Fibroblast of lung (primary cell): Measurements from ENCODE around the gene CD58. TPM values are rescaled to one million over a fixed set of nuclear protein-coding genes. Genes with fewer than 3 reads are reported as not detected.

Source experiments
- DNase-seq, 2 donors: peaks; one replicate each; pipeline versions ENCODE4 v3.0.0 to v3.0.0-alpha.2; 2010; ENCODE audit warnings: low read depth in 2 of 2
- H2AFZ ChIP-seq: 2 replicates; pipeline ENCODE4 v1.5.1; 2012; ENCODE audit warnings: low read length, control low read depth, inconsistent platforms
- H3K27ac ChIP-seq: 2 replicates; pipeline ENCODE4 v1.5.1; 2011; ENCODE audit warnings: low read length, control low read depth; ENCODE audit not compliant: insufficient read depth
- H3K27me3 ChIP-seq: 2 replicates; pipeline ENCODE4 v1.5.1; 2011; ENCODE audit warnings: mild to moderate bottlenecking, low read length; ENCODE audit not compliant: control insufficient read depth, insufficient read depth
- H3K36me3 ChIP-seq: 2 replicates; pipeline ENCODE4 v1.5.1; 2011; ENCODE audit warnings: low read length; ENCODE audit not compliant: control insufficient read depth, insufficient read depth
- H3K4me1 ChIP-seq: 2 replicates; pipeline ENCODE4 v1.5.1; 2011; ENCODE audit warnings: low read length; ENCODE audit not compliant: control insufficient read depth, insufficient read depth; ENCODE audit errors: extremely low read depth
- H3K4me2 ChIP-seq: 2 replicates; pipeline ENCODE4 v1.5.1; 2011; ENCODE audit warnings: low read length, control low read depth; ENCODE audit not compliant: insufficient read depth; ENCODE audit errors: extremely low read depth
- H3K4me3 ChIP-seq, 4 experiments: fragments of 200-600 bp in 1 of 4; sonication (generic) in 1 of 4; replicated peaks in 1 of 4; 2 replicates each; pipeline ENCODE4 v1.5.1; 2011 to 2016; ENCODE audit warnings: low read length in 4 of 4, low read depth in 3 of 4, mild to moderate bottlenecking in 3 of 4, control low read depth in 2 of 4, inconsistent platforms in 1 of 4, mixed read lengths in 1 of 4; ENCODE audit not compliant: insufficient read depth in 1 of 4; ENCODE audit errors: control extremely low read depth in 1 of 4
- H3K79me2 ChIP-seq: 2 replicates; pipeline ENCODE4 v1.5.1; 2012; ENCODE audit warnings: mild to moderate bottlenecking, low read length, inconsistent platforms; ENCODE audit not compliant: control insufficient read depth, insufficient read depth
- H3K9ac ChIP-seq: 2 replicates; pipeline ENCODE4 v1.5.1; 2011; ENCODE audit warnings: mild to moderate bottlenecking, low read length, control low read depth; ENCODE audit not compliant: insufficient read depth
- H3K9me3 ChIP-seq: 2 replicates; pipeline ENCODE4 v1.5.1; 2012; ENCODE audit warnings: low read depth, low read length; ENCODE audit not compliant: control insufficient read depth, insufficient read depth
- H4K20me1 ChIP-seq: 2 replicates; pipeline ENCODE4 v1.5.1; 2011; ENCODE audit warnings: low read length; ENCODE audit not compliant: control insufficient read depth, insufficient read depth; ENCODE audit errors: extremely low read depth
- EZH2 ChIP-seq: IDR thresholded peaks from 2 replicates; pipeline ENCODE4 v1.5.1; 2012; ENCODE audit warnings: low read length, control low read depth, mild to moderate bottlenecking; ENCODE audit errors: missing control alignments
- polyA plus RNA-seq, 2 donors: library from polyadenylated mRNA; depleted of rRNA in 1 of 2; stranded (reverse) in 1 of 2; unstranded in 1 of 2; fragments of >200 nt; gene quantifications; 2 replicates each; pipeline ENCODE4 v1.2.1, GENCODE V29; 2011 to 2012; ENCODE audit warnings: missing spikeins in 1 of 2
- total RNA-seq: library from RNA; depleted of rRNA; stranded (reverse); fragments of >200 nt; gene quantifications from 2 replicates; pipeline ENCODE4 v1.2.1, GENCODE V29; 2014
- TF ChIP-seq, protein P1 (sequence below), 2 donors: IDR thresholded peaks in 1 of 2; conservative IDR thresholded peaks in 1 of 2; 1 replicate in 1 of 2; 2 replicates in 1 of 2; pipeline ENCODE4 v1.5.1; 2011 to 2012; ENCODE audit warnings: low read length in 2 of 2, control low read depth in 1 of 2, inconsistent platforms in 1 of 2, low read depth in 1 of 2, mild to moderate bottlenecking in 1 of 2

The CD58 gene
- total and polyA plus RNA-seq, 2 donors (not counting 1 experiment from before 2014, with no cell fraction given): 8.4 to 16.3 TPM

DNA sequence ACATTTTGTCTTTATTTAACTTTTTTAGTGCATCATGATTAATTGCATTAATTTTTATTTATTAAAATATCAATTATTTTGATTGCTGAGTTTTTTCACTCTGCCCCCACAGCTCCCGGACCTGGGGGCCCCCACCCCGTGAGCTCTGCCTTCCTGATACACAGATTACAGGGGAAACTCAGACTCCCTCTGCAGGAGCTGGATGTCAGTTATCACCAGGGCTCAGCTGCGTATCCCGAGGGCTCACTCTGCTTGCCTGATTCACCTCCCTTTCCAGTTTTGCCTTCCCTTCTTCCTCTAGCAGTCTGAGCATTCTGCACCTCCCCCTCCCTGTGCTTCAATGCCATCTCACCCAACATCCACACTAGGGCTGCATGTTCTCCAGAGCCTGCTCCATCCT, 99.6 kb downstream of the CD58 start:
- no peaks in the 10 kb centered on the region for H3K4me1 ChIP-seq
- no peaks in the 10 kb centered on the region for H3K79me2 ChIP-seq
- no peak overlapping the region for H3K27ac ChIP-seq
- H3K36me3 ChIP-seq: no peaks in the 10 kb centered on the region
- peaks cover 3% of the 10 kb centered on the region for H3K27me3 ChIP-seq
- H3K4me3 ChIP-seq: no peak overlapping the region
- TF ChIP-seq, protein P1, sequence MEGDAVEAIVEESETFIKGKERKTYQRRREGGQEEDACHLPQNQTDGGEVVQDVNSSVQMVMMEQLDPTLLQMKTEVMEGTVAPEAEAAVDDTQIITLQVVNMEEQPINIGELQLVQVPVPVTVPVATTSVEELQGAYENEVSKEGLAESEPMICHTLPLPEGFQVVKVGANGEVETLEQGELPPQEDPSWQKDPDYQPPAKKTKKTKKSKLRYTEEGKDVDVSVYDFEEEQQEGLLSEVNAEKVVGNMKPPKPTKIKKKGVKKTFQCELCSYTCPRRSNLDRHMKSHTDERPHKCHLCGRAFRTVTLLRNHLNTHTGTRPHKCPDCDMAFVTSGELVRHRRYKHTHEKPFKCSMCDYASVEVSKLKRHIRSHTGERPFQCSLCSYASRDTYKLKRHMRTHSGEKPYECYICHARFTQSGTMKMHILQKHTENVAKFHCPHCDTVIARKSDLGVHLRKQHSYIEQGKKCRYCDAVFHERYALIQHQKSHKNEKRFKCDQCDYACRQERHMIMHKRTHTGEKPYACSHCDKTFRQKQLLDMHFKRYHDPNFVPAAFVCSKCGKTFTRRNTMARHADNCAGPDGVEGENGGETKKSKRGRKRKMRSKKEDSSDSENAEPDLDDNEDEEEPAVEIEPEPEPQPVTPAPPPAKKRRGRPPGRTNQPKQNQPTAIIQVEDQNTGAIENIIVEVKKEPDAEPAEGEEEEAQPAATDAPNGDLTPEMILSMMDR (conservative IDR thresholded peaks at IDR 0.05 in 1 of 2, IDR thresholded peaks at IDR 0.05 in 1 of 2; ENCODE audit: low read depth in 1 of 2, low read length in 2 of 2): no peak
- no peak for TF ChIP-seq EZH2
- no peak overlapping the region for H3K9ac ChIP-seq
- no peaks in the 10 kb centered on the region for H3K9me3 ChIP-seq
- no peak overlapping the region for H3K4me2 ChIP-seq
- H4K20me1 ChIP-seq: no peaks in the 10 kb centered on the region
- H2AFZ ChIP-seq: no peak overlapping the region
- DNase-seq: no peak

DNA sequence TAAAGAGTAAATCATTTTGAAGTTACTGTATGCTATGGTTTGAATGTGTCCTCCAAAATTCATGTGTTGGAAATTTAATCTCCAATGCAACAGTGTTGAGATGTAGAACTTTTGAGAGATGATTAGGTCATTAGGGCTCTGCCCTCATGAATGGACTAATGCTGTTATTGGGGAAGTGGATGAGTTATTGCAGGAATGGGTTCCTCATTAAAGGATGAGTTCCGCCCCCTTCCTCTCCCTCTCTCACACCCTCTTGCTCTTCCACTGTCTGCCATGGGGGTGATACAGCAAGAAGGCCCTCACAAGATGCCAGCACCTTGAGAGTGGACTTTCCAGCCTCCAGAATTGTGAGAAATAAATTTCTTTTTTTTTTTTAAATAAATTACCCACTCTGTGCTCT, 100.2 kb downstream of the CD58 start:
- Histone ChIP-seq H3K9me3 (no peaks in the 10 kb centered on the region), H3K4me2 (no peak overlapping the region), H4K20me1 (no peaks in the 10 kb centered on the region), H3K36me3 (no peaks in the 10 kb centered on the region), H3K27me3 (peaks cover 3% of the 10 kb centered on the region), H3K9ac (no peak overlapping the region), H3K27ac (no peak overlapping the region), H2AFZ (no peak overlapping the region), H3K79me2 (no peaks in the 10 kb centered on the region), H3K4me3 (no peak overlapping the region), H3K4me1 (no peaks in the 10 kb centered on the region)
- TF ChIP-seq, protein P1 (conservative IDR thresholded peaks at IDR 0.05 in 1 of 2, IDR thresholded peaks at IDR 0.05 in 1 of 2; ENCODE audit: low read depth in 1 of 2, low read length in 2 of 2): no peak
- no peak for TF ChIP-seq EZH2
- DNase-seq: no peak

- H3K27me3 ChIP-seq: peaks cover 3% of the 10 kb centered on the region
- no peaks in the 10 kb centered on the region for H4K20me1 ChIP-seq
- H2AFZ ChIP-seq: no peak overlapping the region
- H3K79me2 ChIP-seq: no peaks in the 10 kb centered on the region
- H3K27ac ChIP-seq: no peak overlapping the region
- H3K4me1 ChIP-seq: no peaks in the 10 kb centered on the region
- H3K4me2 ChIP-seq: no peak overlapping the region
- H3K4me3 ChIP-seq: no peak overlapping the region
- TF ChIP-seq, protein P1 (conservative IDR thresholded peaks at IDR 0.05 in 1 of 2, IDR thresholded peaks at IDR 0.05 in 1 of 2; ENCODE audit: low read depth in 1 of 2, low read length in 2 of 2): no peak
- no peak for TF ChIP-seq EZH2
- no peak overlapping the region for H3K9ac ChIP-seq
- H3K9me3 ChIP-seq: no peaks in the 10 kb centered on the region
- H3K36me3 ChIP-seq: no peaks in the 10 kb centered on the region
- no peak for DNase-seq
These were observed 103.8 kb downstream of the CD58 start for GRCh38 chr1:116466810-116467557.
